A549 (cell line): Measurements from ENCODE around the gene MRPL9. TPM values are rescaled to one million over a fixed set of nuclear protein-coding genes. Genes with fewer than 3 reads are reported as not detected.

Experiments used
- BHLHE40 ChIP-seq: IDR thresholded peaks from 2 replicates; pipeline ENCODE4 v1.6.1; 2012; ENCODE audit warnings: low read depth, low read length, inconsistent platforms
- CBX2 ChIP-seq: fragments of 200-600 bp; sonication (generic); IDR thresholded peaks from 2 replicates; pipeline ENCODE4 v1.6.1; 2016; ENCODE audit warnings: low read depth, mild to moderate bottlenecking, borderline replicate concordance
- CBX8 ChIP-seq: fragments of 200-600 bp; sonication (generic); IDR thresholded peaks from 2 replicates; pipeline ENCODE4 v1.6.1; 2016
- CEBPB ChIP-seq, 2 experiments: fragments of >200 bp in 1 of 2; sonication (Bioruptor Twin) in 1 of 2; formaldehyde crosslinking in 1 of 2; IDR thresholded peaks; 2 replicates each; pipeline ENCODE4 v1.6.1; 2012 to 2016
- CHD2 ChIP-seq: fragments of 150-350 bp; IDR thresholded peaks from 2 replicates; pipeline ENCODE4 v1.6.1; 2014; ENCODE audit warnings: low read length; ENCODE audit not compliant: partially characterized antibody
- CHD4 ChIP-seq: fragments of 200-600 bp; sonication (generic); IDR thresholded peaks from 2 replicates; pipeline ENCODE4 v1.6.1; 2016; ENCODE audit warnings: antibody characterized with exemption, mild to moderate bottlenecking, borderline replicate concordance
- EHMT2 ChIP-seq: fragments of 200-600 bp; sonication (generic); IDR thresholded peaks from 2 replicates; pipeline ENCODE4 v1.6.1; 2016; ENCODE audit warnings: antibody characterized with exemption, low read depth, mild to moderate bottlenecking, moderate library complexity
- FOSB ChIP-seq: fragments of 250-450 bp; sonication (Bioruptor Pico); IDR thresholded peaks from 2 replicates; pipeline ENCODE4 v1.5.0; 2020; ENCODE audit warnings: mild to moderate bottlenecking, moderate library complexity
- HOXA7 ChIP-seq: fragments of 250-450 bp; sonication (Bioruptor Pico); IDR thresholded peaks from 2 replicates; pipeline ENCODE4 v1.5.0; 2020; ENCODE audit warnings: mild to moderate bottlenecking, moderate library complexity
- JUN ChIP-seq, 2 experiments: fragments of >200 bp; sonication (Bioruptor Twin); formaldehyde crosslinking; IDR thresholded peaks; 2 replicates in 1 of 2; 3 replicates in 1 of 2; pipeline ENCODE4 v1.6.1; 2016 to 2017
- JUNB ChIP-seq: fragments of >200 bp; sonication (Bioruptor Twin); formaldehyde crosslinking; IDR thresholded peaks from 2 replicates; pipeline ENCODE4 v1.6.1; 2016
- KDM1A ChIP-seq: fragments of 200-600 bp; sonication (generic); IDR thresholded peaks from 2 replicates; pipeline ENCODE4 v1.6.1; 2016; ENCODE audit warnings: low read depth, mild to moderate bottlenecking
- MYC ChIP-seq: IDR thresholded peaks from 2 replicates; pipeline ENCODE4 v1.6.1; 2012; ENCODE audit warnings: mild to moderate bottlenecking, inconsistent platforms, low read length, improper control_type of control experiment, borderline replicate concordance
- NR3C1 ChIP-seq: fragments of >200 bp; sonication (Bioruptor Twin); formaldehyde crosslinking; IDR thresholded peaks from 3 replicates; pipeline ENCODE4 v1.6.1; 2017
- PHF8 ChIP-seq: fragments of 200-600 bp; sonication (generic); IDR thresholded peaks from 2 replicates; pipeline ENCODE4 v1.6.1; 2016; ENCODE audit warnings: low read depth, mild to moderate bottlenecking, antibody characterized with exemption, moderate library complexity, borderline replicate concordance
- POLR2A ChIP-seq: IDR thresholded peaks from 2 replicates; pipeline ENCODE4 v1.6.1; 2012; ENCODE audit warnings: mild to moderate bottlenecking, low read length
- RAD21 ChIP-seq, 2 experiments: fragments of >200 bp in 1 of 2; sonication (Bioruptor Twin) in 1 of 2; formaldehyde crosslinking in 1 of 2; IDR thresholded peaks in 1 of 2; conservative IDR thresholded peaks in 1 of 2; 2 replicates in 1 of 2; 3 replicates in 1 of 2; pipeline ENCODE4 v1.6.1; 2012 to 2018; ENCODE audit warnings: inconsistent platforms in 1 of 2
- ZFP36 ChIP-seq: fragments of 450-650 bp; IDR thresholded peaks from 2 replicates; pipeline ENCODE4 v1.6.1; 2014; ENCODE audit warnings: borderline replicate concordance; ENCODE audit not compliant: partially characterized antibody
- ZNF302 ChIP-seq: fragments of 250-450 bp; sonication (Bioruptor Pico); IDR thresholded peaks from 2 replicates; pipeline ENCODE4 v1.9.0; 2021; ENCODE audit warnings: inconsistent platforms, mild to moderate bottlenecking, moderate library complexity
- polyA plus RNA-seq, 4 experiments: library from polyadenylated mRNA; depleted of rRNA in 3 of 4; stranded (reverse); fragments of >200 nt; fragmentation: RNase III in 1 of 4; extraction: RNeasy Plus Mini Kit Qiagen cat#74134 plus additional on column Dnase treatment in 1 of 4; gene quantifications; 2 replicates in 3 of 4; 3 replicates in 1 of 4; pipeline ENCODE4 v1.2.3, GENCODE V29; 2011 to 2017
- TF ChIP-seq, protein P1 (sequence below): fragments of >200 bp; sonication (Bioruptor Twin); formaldehyde crosslinking; IDR thresholded peaks from 3 replicates; pipeline ENCODE4 v1.6.1; 2016
- TF ChIP-seq, protein P2 (sequence below): fragments of 150-350 bp; IDR thresholded peaks from 2 replicates; pipeline ENCODE4 v1.6.1; 2014; ENCODE audit warnings: low read depth, mild to moderate bottlenecking, low read length
- TF ChIP-seq, protein P3 (sequence below): IDR thresholded peaks from 2 replicates; pipeline ENCODE4 v1.6.1; 2012
- TF ChIP-seq, protein P4 (sequence below): fragments of 450-650 bp; IDR thresholded peaks from 2 replicates; pipeline ENCODE4 v1.6.1; 2014; ENCODE audit warnings: antibody characterized with exemption
- TF ChIP-seq, protein P5 (sequence below): fragments of 250-450 bp; sonication (Bioruptor Pico); IDR thresholded peaks from 2 replicates; pipeline ENCODE4 v1.5.0; 2021; ENCODE audit warnings: mild to moderate bottlenecking, moderate library complexity, borderline replicate concordance
- TF ChIP-seq, protein P6 (sequence below): IDR thresholded peaks from 2 replicates; pipeline ENCODE4 v1.6.1; 2012

MRPL9 gene
- polyA plus RNA-seq, 2 of the 4 experiments (the other 2 are of a cell fraction) = 88.6 to 120 TPM

DNA sequence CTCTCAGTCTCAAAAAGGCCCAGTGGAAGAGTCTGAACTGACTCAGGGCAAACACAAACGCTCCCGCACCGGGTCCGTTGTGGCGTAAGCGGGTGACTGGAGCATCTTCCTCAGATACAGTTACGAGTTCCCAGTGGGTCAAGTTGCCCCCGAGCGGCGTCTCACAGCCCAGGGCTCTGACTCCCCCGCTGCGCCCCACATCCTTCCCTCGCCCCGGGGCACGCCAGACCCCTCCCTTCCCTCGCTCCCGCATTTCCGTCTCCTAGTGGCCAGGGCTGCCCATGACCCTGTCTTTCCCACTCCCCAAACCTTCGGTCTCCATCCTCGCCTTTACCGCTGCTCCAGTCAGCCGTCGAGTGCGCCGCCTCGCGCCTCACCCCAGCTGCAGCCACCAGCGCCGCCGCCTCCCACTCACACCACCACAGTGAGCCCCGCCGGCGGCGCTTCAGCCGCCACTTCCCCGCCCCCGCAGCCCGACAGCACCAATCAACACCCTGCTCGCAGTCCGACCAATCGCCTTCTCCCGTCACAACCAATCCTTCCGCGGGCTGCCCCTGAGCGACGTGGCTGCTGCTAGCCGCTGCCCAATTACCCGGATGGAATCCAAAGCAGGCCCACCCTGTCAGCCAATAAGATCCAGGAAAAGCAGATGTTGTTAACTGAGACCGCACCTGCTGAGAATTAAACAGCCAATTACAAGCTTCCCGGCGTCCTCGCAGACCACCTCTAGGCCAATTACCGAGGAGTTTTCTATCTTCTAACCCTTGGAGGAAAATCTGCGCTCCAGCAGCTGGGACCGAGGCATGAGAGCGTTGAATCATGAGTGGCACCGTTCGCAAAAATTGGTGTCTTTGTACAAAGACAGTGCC lies 27.0 kb upstream of the MRPL9 start, which contains the start of gene TDRKH (continued):
- TF ChIP-seq, protein P1, sequence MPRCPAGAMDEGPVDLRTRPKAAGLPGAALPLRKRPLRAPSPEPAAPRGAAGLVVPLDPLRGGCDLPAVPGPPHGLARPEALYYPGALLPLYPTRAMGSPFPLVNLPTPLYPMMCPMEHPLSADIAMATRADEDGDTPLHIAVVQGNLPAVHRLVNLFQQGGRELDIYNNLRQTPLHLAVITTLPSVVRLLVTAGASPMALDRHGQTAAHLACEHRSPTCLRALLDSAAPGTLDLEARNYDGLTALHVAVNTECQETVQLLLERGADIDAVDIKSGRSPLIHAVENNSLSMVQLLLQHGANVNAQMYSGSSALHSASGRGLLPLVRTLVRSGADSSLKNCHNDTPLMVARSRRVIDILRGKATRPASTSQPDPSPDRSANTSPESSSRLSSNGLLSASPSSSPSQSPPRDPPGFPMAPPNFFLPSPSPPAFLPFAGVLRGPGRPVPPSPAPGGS = no peak
- TF ChIP-seq JUN (IDR thresholded peaks at IDR 0.05) (0 out of 5 replicates have a peak, but pooled peaks have one; percentile 19 to 23), CHD4 (no peak), CBX2 (no peak), MYC (no peak), ZNF302 (no peak), JUNB (no peak), FOSB (CRISPR knock-in tag) (no peak), NR3C1 (no peak), ZFP36 (no peak), RAD21 (conservative IDR thresholded peaks at IDR 0.05 in 1 of 2, IDR thresholded peaks at IDR 0.05 in 1 of 2) (0 out of 5 replicates have a peak, but pooled peaks of 1 of the 2 experiments have one; percentile 9), EHMT2 (no peak), POLR2A (peak; percentile 75), CEBPB (IDR thresholded peaks at IDR 0.05) (no peak), KDM1A (no peak), CBX8 (no peak), BHLHE40 (no peak), HOXA7 (CRISPR knock-in tag) (no peak), CHD2 (peak; percentile 8), PHF8 (peak; percentile 44)
- TF ChIP-seq, protein P2, sequence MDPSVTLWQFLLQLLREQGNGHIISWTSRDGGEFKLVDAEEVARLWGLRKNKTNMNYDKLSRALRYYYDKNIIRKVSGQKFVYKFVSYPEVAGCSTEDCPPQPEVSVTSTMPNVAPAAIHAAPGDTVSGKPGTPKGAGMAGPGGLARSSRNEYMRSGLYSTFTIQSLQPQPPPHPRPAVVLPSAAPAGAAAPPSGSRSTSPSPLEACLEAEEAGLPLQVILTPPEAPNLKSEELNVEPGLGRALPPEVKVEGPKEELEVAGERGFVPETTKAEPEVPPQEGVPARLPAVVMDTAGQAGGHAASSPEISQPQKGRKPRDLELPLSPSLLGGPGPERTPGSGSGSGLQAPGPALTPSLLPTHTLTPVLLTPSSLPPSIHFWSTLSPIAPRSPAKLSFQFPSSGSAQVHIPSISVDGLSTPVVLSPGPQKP = no peak
- TF ChIP-seq, protein P3, sequence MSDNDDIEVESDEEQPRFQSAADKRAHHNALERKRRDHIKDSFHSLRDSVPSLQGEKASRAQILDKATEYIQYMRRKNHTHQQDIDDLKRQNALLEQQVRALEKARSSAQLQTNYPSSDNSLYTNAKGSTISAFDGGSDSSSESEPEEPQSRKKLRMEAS = peak; percentile 95
- TF ChIP-seq, protein P4, sequence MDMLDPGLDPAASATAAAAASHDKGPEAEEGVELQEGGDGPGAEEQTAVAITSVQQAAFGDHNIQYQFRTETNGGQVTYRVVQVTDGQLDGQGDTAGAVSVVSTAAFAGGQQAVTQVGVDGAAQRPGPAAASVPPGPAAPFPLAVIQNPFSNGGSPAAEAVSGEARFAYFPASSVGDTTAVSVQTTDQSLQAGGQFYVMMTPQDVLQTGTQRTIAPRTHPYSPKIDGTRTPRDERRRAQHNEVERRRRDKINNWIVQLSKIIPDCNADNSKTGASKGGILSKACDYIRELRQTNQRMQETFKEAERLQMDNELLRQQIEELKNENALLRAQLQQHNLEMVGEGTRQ = no peak
- TF ChIP-seq, protein P5, sequence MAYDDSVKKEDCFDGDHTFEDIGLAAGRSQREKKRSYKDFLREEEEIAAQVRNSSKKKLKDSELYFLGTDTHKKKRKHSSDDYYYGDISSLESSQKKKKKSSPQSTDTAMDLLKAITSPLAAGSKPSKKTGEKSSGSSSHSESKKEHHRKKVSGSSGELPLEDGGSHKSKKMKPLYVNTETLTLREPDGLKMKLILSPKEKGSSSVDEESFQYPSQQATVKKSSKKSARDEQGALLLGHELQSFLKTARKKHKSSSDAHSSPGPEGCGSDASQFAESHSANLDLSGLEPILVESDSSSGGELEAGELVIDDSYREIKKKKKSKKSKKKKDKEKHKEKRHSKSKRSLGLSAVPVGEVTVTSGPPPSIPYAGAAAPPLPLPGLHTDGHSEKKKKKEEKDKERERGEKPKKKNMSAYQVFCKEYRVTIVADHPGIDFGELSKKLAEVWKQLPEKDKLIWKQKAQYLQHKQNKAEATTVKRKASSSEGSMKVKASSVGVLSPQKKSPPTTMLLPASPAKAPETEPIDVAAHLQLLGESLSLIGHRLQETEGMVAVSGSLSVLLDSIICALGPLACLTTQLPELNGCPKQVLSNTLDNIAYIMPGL (CRISPR knock-in tag) = no peak
- TF ChIP-seq, protein P6, sequence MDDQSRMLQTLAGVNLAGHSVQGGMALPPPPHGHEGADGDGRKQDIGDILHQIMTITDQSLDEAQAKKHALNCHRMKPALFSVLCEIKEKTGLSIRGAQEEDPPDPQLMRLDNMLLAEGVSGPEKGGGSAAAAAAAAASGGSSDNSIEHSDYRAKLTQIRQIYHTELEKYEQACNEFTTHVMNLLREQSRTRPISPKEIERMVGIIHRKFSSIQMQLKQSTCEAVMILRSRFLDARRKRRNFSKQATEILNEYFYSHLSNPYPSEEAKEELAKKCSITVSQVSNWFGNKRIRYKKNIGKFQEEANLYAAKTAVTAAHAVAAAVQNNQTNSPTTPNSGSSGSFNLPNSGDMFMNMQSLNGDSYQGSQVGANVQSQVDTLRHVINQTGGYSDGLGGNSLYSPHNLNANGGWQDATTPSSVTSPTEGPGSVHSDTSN = peak; percentile 100
